ENCODE data around the gene SLC5A2.

- TF ChIP-seq POLR2A (IDR thresholded peaks at IDR 0.05) = no peak
- TF ChIP-seq CTCF (IDR thresholded peaks at IDR 0.05) = no peak
Observed at GRCh38 chr16:31532896-31533295, 50.0 kb downstream of the SLC5A2 start.
